HG02623 (cell line): ENCODE measurements around the gene MTA1.

Experiments used
- ATAC-seq: cut with Tn5 transposase; IDR thresholded peaks from one replicate; pipeline ENCODE4 v1.9.1; 2021; ENCODE audit warnings: moderate library complexity; ENCODE audit not compliant: unreplicated experiment

MTA1 gene

GRCh38 chr14:105495990-105496830 is 76.6 kb downstream of the MTA1 start:
- no peak for ATAC-seq

- no peak for ATAC-seq
Observed at GRCh38 chr14:105496831-105497591, 77.4 kb downstream of the MTA1 start.

- ATAC-seq: no peak
Observed at GRCh38 chr14:105497671-105498429, 78.2 kb downstream of the MTA1 start.

GRCh38 chr14:105498430-105499255 is 79.0 kb downstream of the MTA1 start:
- no peak for ATAC-seq

GRCh38 chr14:105499256-105500035 is 79.8 kb downstream of the MTA1 start:
- ATAC-seq: no peak

GRCh38 chr14:105500036-105500725 is 80.6 kb downstream of the MTA1 start:
- no peak for ATAC-seq

GRCh38 chr14:105500726-105501101 is 81.1 kb downstream of the MTA1 start:
- ATAC-seq: no peak

GRCh38 chr14:105501504-105502291 is 82.1 kb downstream of the MTA1 start:
- no peak for ATAC-seq

- ATAC-seq: no peak
Observed at GRCh38 chr14:105502446-105503295, 83.0 kb downstream of the MTA1 start.

GRCh38 chr14:105503296-105503640 is 83.6 kb downstream of the MTA1 start:
- ATAC-seq: no peak

GRCh38 chr14:105503935-105504692 is 84.5 kb downstream of the MTA1 start:
- no peak for ATAC-seq

GRCh38 chr14:105505101-105505500 is 85.5 kb downstream of the MTA1 start:
- no peak for ATAC-seq

- ATAC-seq: no peak
Observed at GRCh38 chr14:105507247-105507646, 87.6 kb downstream of the MTA1 start.

GRCh38 chr14:105508069-105508468 is 88.4 kb downstream of the MTA1 start:
- no peak for ATAC-seq

GRCh38 chr14:105508601-105509000 is 89.0 kb downstream of the MTA1 start:
- no peak for ATAC-seq

- no peak for ATAC-seq
Observed at GRCh38 chr14:105517096-105517495, 97.5 kb downstream of the MTA1 start.
